ENCODE measurements around the gene TMSB15B. TPM values are rescaled to one million over a fixed set of nuclear protein-coding genes. Genes with fewer than 3 reads are reported as not detected.

The TMSB15B gene
- 1.3 and 1.5 TPM in 2 replicates for total RNA-seq

DNA sequence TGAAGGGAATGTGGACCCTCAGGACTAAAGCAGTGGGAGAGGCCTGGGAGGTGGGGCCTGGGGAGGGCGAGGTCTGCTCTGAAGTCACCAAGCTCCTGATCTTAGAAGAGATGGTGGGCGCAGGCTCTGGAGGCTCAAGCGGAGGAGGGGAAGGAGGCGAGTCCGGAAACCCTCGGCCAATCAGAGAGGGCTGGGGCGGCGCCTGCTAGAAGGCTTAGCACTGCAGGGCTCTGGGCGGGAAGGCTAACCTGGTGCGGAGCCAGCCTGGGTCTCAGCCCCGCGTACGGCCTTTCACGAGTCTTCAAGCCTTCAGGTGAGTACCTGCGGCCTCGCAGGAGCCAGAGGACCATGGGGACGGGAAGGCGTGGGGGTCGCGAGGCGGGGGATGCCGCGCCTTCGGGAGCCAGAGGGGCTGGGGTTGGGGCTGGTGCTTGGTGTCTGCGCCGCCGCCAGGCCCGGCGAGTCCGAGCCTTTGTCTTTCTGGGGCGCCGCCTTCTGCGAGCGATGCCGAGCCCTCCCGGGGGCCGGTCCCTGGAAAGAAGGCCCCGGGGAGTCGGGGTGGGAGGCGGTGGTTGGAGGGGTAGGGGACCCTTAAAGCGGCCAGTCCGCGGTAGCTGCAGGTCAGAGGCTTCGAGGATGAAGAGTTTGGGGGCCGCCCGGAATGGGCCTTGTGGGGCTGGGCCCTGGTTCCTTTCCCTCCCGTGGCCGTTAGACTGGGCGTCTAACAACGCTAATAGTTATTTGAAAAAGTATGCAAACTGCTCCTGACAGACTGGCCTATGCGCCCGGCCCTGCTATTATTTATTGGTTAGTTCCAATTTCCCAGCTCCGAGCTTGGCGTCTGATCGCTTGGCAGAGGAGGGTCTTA lies at the start of gene TMSB15B:
Gene TMSB15B, plus strand, starts transcription at position 217 of the 868 bp plus-strand sequence.

DNA sequence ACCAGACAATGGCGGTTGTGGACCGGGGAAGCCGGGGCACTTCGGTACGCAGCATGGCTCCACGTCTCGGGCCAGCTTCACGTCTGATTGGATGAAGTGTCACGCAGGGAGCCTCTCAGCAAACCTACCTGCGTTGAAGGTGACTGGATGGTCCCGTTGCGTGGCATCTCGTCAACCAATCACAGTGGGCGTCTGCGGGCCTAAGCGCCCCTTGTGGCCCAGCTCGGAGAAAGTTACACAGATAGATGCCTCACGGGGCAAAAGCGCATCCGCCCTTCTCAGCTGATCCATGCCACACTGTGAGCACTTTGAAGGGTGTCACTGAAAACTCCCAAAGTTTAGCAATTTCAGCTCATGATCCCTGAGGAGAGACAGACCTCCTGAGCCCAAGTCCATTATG lies 51.2 kb downstream of the TMSB15B start, which contains the start of gene H2BW1:
Gene H2BW1, minus strand, starts transcription at position 103 of the 400 bp plus-strand sequence. CDS start 132 bp downstream, outside the sequence.

Other genes starting within 250 kb of the TMSB15B start
- 0.46 TPM in 1 of 2 replicates, not detected in the other for gene PLP1, start 185.8 kb upstream of the TMSB15B start, total RNA-seq
- gene RAB9B, start 130.4 kb upstream of the TMSB15B start, total RNA-seq = 0.91 and 1.3 TPM in 2 replicates
- gene H2BW1, start 51.1 kb downstream of the TMSB15B start, total RNA-seq = not detected in 2 replicates
- not detected in 2 replicates for gene H2BW2, start 77.3 kb downstream of the TMSB15B start, total RNA-seq
- gene TMSB15C, start 113.6 kb downstream of the TMSB15B start, total RNA-seq = 1.3 and 1.7 TPM in 2 replicates
- 0.52 and 1.7 TPM in 2 replicates for gene ZCCHC18, start 149.9 kb downstream of the TMSB15B start, total RNA-seq
- gene SLC25A53, start 194.4 kb downstream of the TMSB15B start, total RNA-seq = 12.6 and 16.4 TPM in 2 replicates
- gene FAM199X, start 203.8 kb downstream of the TMSB15B start, total RNA-seq = 19.5 and 22.0 TPM in 2 replicates